Stimulated activated CD4-positive, alpha-beta T cell treated with anti-CD3 and anti-CD28 coated beads, Interleukin-4, amount 100 ng/mL, for 24 hours (primary cell): Measurements from ENCODE around the gene SFMBT2.
"Not testable (repeated sequence)": the region's sequence is repeated elsewhere in the genome, so short reads cannot be mapped to it uniquely, and the experiment has no call there.

ENCODE experiments used
- DNase-seq: peaks from one replicate; pipeline ENCODE4 v3.0.0-alpha.2; 2020

SFMBT2 gene

DNA sequence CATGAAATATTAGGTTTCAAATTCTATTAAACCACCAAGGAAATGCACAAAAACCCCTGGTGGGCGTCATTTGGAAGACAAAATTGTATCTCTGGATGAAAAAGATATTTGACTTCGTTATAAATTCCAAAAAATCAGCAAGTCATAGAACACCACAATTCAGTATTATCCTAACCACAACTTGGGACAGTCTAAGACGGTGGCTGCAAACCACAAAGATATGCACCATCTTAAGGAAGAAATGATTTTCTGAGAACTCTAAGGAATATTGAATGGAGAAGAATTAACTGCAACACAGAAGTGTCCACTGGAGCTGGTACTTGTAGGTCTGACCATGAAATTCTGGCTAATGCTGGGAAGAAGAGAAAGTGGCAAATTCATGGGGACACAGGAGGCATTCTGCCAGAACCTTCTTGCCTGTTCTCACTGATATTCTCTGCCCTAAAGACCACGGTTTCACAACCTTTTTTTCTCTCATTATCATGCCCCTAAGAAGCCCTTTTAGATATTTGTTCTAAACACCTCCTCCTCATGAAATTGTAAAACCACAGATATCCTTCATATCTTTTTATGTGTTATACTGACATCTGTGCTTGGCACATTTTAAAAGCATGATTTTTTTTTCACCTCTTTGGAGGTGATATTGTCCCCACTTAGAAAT, 92.9 kb downstream of the SFMBT2 start:
- no peak for DNase-seq

DNA sequence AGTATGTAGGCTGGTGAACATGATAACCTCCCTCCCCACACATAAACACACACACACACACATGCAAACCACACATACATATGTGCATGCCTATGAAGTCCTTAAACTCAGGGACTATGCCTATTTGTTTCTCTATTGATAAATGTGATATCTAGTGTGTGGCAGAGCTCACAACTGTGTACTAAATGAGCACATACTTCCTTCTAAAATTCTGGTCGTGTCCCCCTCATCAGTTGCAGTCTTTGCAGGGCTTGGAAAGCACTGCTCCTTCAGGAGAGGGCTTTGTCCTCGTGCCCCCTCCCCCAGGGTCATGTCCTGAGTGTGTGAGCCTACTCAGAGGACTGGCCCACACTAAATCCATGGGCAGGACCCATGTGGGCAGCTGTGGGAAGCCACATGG, 94.0 kb downstream of the SFMBT2 start:
- no peak for DNase-seq

DNA sequence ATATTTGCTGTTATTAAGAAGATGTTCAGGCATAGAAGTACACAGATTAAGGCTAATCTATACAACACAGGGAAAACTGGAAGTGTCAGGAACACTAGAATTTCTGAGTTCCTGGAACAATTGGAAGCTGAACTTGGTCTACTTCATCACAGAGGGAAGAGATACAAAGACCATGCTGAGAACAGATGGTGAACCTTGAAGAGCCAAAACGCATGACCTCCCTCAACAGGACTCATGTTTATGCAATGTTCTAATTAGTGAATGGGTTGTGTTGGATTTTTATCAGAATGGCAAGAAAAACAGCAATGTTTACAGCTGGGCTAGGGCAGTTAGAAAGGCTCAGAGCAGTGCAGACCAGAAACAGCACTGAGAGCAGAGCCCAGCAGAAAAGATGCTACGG, 94.9 kb downstream of the SFMBT2 start:
- no peak for DNase-seq

DNA sequence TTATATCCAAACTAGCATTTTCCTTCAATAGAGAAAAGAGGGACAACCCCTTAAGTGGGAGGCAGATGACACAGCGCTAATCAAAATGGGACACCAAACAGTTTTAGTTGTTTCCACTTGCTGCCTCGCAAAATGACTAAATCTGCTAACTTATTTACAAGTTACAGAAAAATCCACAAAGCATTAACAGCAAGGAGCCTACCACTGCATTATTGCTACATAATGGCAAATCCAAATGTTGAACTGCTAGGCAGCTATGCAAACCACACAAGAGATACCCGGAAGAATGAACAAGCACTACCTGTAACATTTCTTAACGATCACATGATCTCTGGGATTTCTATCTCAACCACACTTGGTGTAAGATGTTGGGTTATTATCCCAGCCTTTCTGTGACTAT, 96.7 kb downstream of the SFMBT2 start:
- peak; percentile 29 for DNase-seq

DNA sequence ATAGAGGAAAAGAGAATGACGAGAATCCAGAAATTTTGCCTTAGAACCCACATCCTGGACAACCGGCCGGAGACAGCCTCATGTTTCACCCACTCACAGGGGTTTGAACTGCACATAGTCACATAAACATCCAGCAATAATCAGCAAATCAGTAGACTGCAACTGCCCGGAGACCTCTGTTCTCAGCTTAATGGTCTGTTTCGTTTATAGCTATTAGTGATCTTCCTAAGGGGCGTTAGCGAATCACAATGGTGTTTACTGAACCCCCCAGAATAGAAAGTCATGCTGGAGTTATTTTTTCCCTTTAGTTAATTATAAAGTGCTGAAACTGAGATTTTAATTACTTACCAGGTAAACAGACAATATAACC, 98.4 kb downstream of the SFMBT2 start:
- DNase-seq, result no peak

DNA sequence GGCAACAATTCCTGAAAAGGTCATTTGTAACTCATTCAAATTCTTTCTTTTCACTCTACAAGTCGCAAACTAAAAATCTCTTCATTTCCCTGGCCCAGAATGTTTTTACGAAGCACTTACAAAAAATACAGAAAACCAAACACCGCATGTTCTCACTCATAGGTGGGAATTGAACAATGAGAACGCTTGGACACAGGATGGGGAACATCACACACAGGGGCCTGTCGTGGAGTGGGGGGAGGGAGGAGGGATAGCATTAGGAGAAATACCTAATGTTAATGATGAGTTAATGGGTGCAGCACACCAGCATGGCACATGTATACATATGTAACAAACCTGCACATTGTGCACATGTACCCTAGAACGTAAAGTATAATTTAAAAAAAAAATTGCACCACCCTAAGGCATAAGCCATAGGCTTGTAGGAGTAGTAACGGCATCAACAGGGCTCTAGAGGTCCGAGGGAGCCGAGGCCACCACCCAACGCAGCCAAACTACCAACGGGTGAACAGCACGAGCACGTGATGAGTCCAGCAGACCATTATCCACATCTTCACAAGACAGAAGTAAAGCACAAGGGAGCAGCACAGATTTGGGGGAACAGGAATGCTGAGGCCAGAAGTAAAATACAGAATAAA, 98.9 kb downstream of the SFMBT2 start:
- not testable (repeated sequence) for DNase-seq

DNA sequence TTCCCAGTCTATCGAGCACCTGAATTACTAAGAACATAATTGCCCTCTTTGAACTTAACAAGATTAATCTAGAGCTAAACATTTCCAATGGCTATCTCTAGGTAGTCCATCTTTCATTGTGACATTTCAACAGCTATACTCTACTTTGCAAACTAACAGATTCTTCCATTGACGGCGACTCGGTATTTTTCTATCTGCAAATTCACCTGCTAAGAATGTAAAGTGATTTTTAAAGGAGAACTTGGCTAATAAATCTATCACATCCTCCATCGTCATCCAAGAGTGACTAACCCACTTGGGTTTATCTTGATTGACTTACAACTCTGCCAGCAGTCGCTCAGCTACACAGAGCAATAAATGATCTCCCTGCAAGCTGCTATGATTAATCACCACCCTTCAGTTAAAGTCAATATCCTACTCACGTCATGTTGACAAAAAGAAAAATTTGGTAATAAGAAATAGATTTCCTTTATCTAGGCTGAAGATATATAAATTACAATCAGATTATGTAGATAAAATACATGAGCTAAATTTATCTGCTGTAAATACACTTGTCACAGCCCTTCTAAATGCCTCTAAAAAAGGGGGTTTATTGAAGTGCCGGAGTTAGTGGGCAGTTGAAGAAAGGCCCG, 99.5 kb downstream of the SFMBT2 start:
- no peak for DNase-seq

DNA sequence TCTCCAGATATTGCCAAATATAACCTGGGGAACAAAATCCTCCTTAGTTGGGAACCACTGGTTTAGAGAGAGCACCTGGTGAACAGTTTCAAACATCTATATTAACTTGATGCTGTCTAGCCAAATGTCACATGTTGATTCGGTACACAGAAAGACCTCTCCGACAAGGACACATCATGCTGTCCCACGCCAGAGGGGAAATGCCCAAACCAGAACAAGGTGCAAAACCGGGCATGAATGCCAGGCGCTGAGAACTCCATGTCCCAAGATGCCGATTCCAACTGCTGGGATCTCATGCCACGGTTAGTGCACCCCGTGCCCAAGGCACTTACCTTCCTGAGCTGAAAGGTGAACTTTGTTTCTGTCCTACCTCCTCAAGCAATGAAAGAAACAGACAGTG, 100.8 kb downstream of the SFMBT2 start:
- DNase-seq, result no peak

DNA sequence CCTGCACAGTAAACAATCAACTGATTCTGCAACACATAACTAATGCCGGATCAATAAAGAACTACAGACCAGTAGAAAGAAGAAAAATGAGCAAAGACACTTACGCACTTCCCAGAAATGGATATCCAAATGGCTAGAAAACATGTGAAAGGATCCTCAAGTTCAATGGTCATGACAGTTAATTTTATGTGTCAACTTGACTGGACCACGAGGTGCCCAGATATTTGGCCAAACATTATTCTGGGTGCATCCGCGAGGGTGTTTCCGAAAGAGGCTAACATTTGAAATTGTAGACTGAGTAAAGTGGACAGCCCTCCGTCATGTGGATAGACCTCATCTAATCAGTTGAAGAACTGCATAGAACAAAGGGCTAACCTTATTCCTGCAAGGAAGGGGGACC, 102.0 kb downstream of the SFMBT2 start:
- no peak for DNase-seq

DNA sequence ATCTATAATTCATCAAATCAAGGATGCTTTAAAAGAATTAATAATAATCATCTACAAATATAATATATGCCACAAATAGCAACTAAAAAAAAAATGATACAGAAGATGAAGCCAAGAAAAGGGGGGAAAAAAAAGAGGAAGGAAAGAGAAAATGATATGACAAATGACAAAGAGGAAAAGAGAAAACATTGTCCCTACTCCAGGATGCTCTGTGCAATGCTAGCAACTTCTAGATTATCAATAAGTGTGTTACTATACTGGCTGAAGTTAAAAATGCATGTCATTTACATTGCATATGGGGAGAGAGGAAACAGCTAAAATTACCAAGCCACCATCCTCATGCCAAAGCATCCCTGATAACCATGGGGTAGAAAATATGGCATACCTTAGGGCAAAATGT, 104.2 kb downstream of the SFMBT2 start:
- DNase-seq, result no peak

DNA sequence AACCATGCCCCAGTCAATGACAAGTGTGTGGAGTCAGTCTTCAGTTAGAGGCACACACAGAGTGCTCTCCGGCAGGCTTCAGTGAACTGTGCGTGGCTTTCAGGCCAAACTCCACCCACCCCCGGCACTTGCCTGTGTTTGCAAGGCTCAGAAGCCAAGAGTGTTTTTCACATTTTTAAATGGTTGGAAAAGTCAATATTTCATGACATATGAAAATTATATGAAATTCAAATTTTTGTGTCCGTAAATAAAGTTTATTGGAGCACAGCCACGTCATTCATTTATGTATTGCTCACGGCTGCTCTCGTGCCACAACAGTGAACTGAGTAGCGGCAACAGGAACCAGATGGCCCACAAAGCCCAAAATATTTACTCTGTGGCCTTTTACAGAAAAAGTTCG, 104.7 kb downstream of the SFMBT2 start:
- no peak for DNase-seq

DNA sequence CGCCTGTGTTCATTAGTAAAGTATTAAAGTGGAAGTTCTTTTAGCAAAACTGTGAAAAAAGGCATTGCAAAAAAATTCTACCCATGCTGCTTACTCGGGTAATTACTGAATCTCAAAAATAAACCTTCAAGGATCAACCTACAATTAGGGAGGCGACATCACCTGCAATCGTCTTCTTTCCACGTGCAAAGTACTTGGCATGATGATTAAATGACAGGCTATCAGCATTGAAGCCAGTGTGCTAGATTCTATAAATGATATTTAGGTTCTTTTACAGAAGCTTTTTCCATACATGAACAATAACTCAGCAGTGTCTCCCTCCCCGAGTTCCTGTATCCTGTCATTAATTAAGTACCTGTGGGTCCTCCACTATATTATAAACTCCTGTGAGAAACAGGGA, 105.8 kb downstream of the SFMBT2 start:
- no peak for DNase-seq

DNA sequence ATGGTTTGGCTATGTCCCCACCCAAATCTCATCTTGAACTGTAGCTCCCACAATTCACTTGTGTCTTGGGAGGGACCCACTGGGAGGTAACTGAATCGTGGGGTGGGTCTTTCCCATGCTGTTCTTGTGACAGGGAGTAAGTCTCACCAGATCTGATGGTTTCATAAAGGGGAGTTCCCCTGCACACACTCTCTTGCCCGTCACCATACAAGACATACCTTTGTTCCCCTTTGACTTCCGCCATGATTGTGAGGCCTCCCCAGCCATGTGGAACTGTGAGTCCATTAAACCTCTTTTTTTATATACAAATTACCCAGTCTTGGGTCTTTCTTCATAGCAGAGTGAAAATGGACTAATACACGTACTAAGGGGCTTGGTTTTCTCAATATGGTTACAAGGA, 106.7 kb downstream of the SFMBT2 start:
- no peak for DNase-seq

DNA sequence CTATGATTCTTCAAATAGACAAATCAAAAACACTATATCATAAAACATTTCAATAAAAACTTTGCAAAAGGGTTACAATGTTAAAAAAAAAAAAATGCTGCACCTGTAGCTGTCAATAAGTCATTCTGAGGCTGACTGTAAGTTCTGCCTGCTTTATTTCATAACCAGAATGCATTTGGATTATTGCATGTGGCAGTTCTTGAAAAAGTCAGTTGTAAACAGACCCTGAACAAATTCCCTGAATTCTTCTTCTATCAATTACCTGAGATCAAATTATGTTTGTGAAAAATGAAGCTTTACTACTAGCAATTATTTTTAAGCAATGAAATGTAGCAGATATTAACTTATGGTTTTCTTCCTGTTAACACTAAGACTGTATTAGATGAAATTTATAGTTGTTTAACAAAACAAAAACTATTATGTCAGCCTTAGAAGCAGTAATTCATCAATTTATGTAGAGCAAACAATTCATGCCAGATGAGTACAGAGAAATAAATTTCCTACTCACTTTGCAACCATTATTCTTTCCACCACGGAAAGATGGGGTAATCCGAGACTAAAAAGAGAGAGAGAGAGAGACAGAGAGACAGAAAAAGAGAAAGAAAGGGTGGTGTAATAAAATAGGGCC, 107.8 kb downstream of the SFMBT2 start:
- no peak for DNase-seq

DNA sequence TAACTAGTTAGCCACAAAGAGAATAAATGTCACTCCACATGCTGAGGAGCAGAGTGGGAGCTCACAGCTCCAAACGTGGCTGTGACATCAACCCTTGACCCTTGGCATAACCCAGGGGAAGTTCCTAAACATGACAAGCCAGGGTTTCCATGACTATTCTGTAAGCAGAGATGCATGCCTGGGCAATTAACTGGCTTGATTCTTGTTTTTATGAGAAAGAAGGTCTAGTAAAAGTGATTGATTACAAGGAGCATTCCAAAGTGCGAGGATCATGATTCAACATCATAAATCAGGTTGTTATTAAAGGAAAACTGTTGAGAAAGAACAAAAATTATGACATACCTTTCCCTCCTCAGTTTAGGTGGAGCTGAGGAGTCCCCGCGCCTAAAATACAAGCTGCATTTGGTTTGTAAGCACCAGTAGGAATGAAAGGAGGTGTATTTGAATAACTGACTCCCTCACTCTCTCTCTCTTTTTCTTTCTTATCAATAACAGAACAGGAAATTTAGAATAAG, 108.4 kb downstream of the SFMBT2 start:
- no peak for DNase-seq

DNA sequence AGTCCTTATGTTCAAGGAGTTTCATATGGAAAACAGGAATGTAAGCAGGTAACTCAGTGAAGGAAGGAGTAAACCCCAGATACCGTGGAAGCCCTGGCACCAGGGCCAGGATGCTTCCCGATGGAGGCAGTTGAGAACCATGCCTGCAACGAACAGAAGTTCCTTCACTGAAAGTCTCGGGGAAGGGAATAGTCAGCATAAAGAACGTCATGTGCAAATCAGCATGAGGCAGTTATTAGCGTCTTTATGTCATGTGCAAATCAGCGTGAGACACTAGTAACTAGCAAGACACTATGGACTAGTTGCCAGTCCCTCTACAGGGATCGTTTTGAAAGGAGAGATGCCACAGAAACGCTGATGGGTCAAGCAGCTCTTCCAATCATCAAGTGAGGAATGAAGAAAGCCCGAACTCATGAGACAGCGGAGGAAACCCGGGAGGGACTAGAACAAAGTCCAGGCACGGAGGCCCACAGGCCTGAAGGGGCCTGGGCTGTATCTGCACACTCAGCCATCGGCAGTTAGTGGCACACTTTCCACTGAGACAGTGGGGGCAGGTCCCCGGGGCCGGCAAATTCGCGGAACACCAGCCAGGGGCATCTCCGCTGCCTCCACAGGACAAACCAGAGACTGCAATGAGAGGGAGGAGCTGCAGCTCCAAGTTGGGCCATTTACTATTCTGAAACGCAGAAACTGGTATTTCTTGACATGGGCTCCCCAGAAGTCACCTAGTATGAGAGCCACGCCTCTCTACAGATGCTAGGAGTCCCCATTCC, 109.6 kb downstream of the SFMBT2 start:
- DNase-seq, result no peak

DNA sequence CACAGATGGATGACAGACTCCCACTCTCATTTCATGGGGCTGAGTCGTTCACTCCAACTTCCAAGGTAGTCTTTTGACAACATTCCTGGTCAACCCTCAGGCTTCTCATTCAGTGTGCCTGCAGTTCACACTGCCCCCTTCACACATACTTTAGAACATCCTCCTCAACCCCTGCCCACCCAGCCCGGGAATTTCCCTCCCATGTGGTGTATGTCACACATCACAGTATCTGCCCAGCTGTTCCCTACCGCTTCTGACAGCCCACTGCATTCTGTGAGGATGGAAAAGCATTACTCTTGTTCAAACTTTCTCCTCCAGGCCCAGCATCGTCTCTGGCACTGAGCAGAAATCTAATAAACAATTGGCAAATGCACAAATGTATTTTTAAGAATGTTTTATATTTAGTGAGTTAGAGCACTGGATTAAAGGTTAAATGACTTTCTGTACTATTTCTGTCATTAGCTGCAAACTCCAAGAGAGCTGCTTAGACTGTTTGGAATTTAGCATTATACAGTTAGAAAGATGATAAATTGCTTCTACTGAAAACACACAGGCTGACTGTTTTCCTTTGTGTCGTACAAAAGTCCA, 110.4 kb downstream of the SFMBT2 start:
- DNase-seq, result no peak

DNA sequence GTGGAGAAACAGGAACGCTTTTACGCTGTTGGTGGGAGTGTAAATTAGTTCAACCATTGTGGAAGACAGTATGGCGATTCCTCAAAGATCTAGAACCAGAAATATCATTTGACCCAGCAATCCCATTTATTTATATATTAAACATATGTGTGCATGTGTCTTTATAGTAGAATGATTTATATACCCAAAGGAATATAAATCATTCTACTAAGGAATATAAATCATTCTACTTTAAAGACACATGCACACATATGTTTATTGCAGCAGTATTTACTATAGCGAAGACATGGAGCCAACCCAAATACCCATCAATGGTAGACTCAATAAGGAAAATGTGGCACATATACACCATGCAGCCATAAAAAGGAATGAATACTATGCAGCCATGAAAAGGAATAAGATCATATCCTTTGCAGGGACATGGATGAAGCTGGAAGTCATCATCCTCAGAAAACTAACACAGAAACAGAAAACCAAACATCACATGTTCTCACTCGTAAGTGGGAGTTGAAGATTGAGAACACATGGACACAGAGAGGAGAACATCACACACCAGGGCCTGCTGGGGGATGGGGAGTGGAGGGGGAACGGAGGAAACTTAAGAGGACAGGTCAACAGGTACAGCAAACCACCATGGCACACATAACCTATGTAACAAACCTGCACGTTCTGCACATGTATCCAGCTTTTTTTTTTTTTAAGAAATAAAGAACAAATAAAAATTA, 111.1 kb downstream of the SFMBT2 start:
- DNase-seq, result not testable (repeated sequence)

DNA sequence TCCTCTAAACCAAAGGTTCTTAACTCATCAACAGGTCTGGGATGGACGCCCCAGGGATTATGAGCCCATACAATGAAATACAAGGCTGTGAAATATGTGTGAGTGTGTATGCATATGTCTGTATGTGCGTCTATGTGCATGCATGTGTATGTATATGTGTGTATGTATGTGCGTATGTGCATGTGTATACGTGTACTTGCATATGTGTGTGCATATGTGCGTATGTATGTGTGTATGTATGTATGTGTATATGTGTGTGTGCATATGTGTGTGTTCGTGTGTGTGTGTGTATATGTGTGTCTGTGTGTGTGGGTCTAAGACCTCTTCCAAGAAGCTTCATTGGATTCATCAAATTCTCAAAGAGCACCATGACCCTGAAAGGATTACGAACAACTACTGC, 112.3 kb downstream of the SFMBT2 start:
- no peak for DNase-seq

DNA sequence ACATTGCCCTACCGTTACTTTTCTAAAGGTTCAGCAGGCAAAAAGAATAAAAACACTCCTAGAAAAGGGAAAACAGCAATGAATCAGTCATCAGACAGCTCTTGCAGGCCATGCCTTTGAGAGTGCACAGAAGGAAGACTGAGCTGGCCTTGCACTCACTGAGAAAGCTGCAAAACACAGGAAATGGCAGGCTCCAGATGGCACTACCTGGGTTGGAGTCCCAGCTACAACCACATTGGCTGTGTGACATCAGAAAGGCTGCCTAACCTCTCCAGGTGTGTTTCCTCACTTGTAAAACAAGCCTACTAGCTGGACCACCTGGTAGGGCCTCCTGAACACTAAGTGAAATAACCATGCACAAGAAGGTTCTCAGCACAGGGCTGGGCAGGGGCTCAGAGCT, 113.7 kb downstream of the SFMBT2 start:
- DNase-seq, result no peak

DNA sequence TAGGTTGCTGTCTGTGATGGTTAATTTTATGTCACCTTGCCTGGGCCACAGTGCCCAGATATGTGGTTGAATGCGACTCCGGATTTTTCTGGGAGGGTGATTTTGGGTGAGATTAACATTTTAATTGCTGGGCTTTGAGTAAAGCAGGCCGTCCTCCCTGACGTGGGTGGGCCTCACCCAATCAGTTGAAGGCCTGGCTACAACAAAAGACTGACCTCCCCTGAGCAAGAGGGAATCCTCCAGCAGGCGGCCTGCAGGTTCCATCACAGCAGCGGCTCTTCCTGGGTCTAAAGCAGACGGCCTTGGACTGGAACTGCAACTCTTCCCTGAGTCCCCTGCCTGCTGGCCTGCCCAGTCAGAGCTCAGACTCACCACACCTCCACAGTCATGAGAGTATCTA, 114.2 kb downstream of the SFMBT2 start:
- DNase-seq, result no peak

DNA sequence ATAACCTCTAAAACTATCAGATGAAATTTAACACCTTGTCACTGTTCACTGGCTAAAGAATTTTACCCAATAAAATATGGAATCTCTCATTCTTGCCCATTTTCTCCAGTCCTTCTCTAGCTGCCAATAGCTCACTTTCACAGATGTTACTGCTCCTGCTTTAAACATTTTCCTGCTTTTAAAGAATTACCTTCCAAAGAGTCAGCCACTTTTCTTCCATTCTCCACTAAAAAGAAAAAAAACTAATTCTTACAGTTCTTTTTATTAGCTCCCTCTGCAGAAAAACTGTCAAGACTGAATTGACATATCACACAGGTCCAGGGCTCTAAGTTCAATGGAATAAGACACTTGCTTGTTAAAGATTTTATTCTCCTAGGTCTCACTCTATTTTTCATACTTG, 114.8 kb downstream of the SFMBT2 start:
- no peak for DNase-seq
